ENCODE results near the gene NTNG1. TPM values are rescaled to one million over a fixed set of nuclear protein-coding genes. Genes with fewer than 3 reads are reported as not detected.

Gene NTNG1
- total RNA-seq, 2 experiments from 2014 or later = not detected

- Histone ChIP-seq H3K9me3 (ENCODE audit: control insufficient read depth in 1 of 2, insufficient read depth in 1 of 2, low read length in 2 of 2) (no peaks in the 10 kb centered on the region), H3K27ac (ENCODE audit: low read depth in 1 of 2, low read length in 2 of 2) (no peak overlapping the region), H3K27me3 (ENCODE audit: control insufficient read depth in 1 of 2, insufficient read depth in 2 of 2, low read length in 2 of 2) (peaks cover 0 to 27% of the 10 kb centered on the region in 2 experiments), H3K4me1 (ENCODE audit: insufficient read depth, low read length) (no peaks in the 10 kb centered on the region), H3K4me3 (ENCODE audit: low read length) (no peak overlapping the region), H3K36me3 (ENCODE audit: insufficient read depth, low read length) (no peaks in the 10 kb centered on the region)
- POLR2A ChIA-PET = no interaction called here
- intact Hi-C loops (cut with DNase I, micrococcal nuclease) = no loop called here
- Mint-ChIP-seq H3K9me3 (no peaks in the 10 kb centered on the region), H3K27ac (no peak overlapping the region), H3K4me1 (ENCODE audit: low read depth) (no peaks in the 10 kb centered on the region), H3K36me3 (ENCODE audit: low read depth) (no peaks in the 10 kb centered on the region), H3K27me3 (peaks cover 43% of the 10 kb centered on the region), H3K4me3 (no peak overlapping the region)
- ATAC-seq (ENCODE audit: poor library complexity) = no peak
- TF ChIP-seq CTCF (IDR thresholded peaks at IDR 0.05) = no peak
- CTCF ChIA-PET = no interaction called here
- DNase-seq = no peak
These were observed 9.1 kb downstream of the NTNG1 start for GRCh38 chr1:107149946-107150345.

- TF ChIP-seq CTCF (IDR thresholded peaks at IDR 0.05) = no peak
- H3K27me3 ChIP-seq (ENCODE audit: control insufficient read depth in 1 of 2, insufficient read depth in 2 of 2, low read length in 2 of 2) = peaks cover 0 to 18% of the 10 kb centered on the region in 2 experiments
- no peaks in the 10 kb centered on the region for H3K9me3 ChIP-seq (ENCODE audit: control insufficient read depth in 1 of 2, insufficient read depth in 1 of 2, low read length in 2 of 2)
- H3K4me1 Mint-ChIP-seq (ENCODE audit: low read depth) = no peaks in the 10 kb centered on the region
- intact Hi-C loops (cut with DNase I, micrococcal nuclease) = no loop called here
- ATAC-seq (ENCODE audit: poor library complexity) (no peak), DNase-seq (no peak)
- H3K27ac Mint-ChIP-seq = no peak overlapping the region
- CTCF ChIA-PET = no interaction called here
- H3K36me3 ChIP-seq (ENCODE audit: insufficient read depth, low read length) = no peaks in the 10 kb centered on the region
- H3K36me3 Mint-ChIP-seq (ENCODE audit: low read depth) = no peaks in the 10 kb centered on the region
- no peaks in the 10 kb centered on the region for H3K9me3 Mint-ChIP-seq
- H3K4me1 ChIP-seq (ENCODE audit: insufficient read depth, low read length) = no peaks in the 10 kb centered on the region
- H3K4me3 Mint-ChIP-seq = no peak overlapping the region
- H3K4me3 ChIP-seq (ENCODE audit: low read length) = no peak overlapping the region
- H3K27ac ChIP-seq (ENCODE audit: low read depth in 1 of 2, low read length in 2 of 2) = no peak overlapping the region
- POLR2A ChIA-PET = no interaction called here
- H3K27me3 Mint-ChIP-seq = peaks cover 35% of the 10 kb centered on the region
These were observed 10.5 kb downstream of the NTNG1 start for GRCh38 chr1:107151295-107151694.

- ChIA-PET CTCF (no interaction called here), POLR2A (no interaction called here)
- H3K36me3 ChIP-seq (ENCODE audit: insufficient read depth, low read length) = no peaks in the 10 kb centered on the region
- no peak overlapping the region for H3K4me3 ChIP-seq (ENCODE audit: low read length)
- no peak overlapping the region for H3K27ac ChIP-seq (ENCODE audit: low read depth in 1 of 2, low read length in 2 of 2)
- H3K27me3 ChIP-seq (ENCODE audit: control insufficient read depth in 1 of 2, insufficient read depth in 2 of 2, low read length in 2 of 2) = peaks cover 0 to 13% of the 10 kb centered on the region in 2 experiments
- H3K9me3 ChIP-seq (ENCODE audit: control insufficient read depth in 1 of 2, insufficient read depth in 1 of 2, low read length in 2 of 2) = no peaks in the 10 kb centered on the region
- H3K36me3 Mint-ChIP-seq (ENCODE audit: low read depth) = no peaks in the 10 kb centered on the region
- no peaks in the 10 kb centered on the region for H3K9me3 Mint-ChIP-seq
- peaks cover 39% of the 10 kb centered on the region for H3K27me3 Mint-ChIP-seq
- H3K4me3 Mint-ChIP-seq = no peak overlapping the region
- H3K4me1 Mint-ChIP-seq (ENCODE audit: low read depth) = no peaks in the 10 kb centered on the region
- no peak for ATAC-seq (ENCODE audit: poor library complexity)
- intact Hi-C loops (cut with DNase I, micrococcal nuclease) = no loop called here
- DNase-seq = no peak
- H3K4me1 ChIP-seq (ENCODE audit: insufficient read depth, low read length) = no peaks in the 10 kb centered on the region
- no peak for TF ChIP-seq CTCF (IDR thresholded peaks at IDR 0.05)
- H3K27ac Mint-ChIP-seq = no peak overlapping the region
These were observed 11.6 kb downstream of the NTNG1 start for GRCh38 chr1:107152395-107152794.

All from CD4-positive, alpha-beta T cell (primary cell).